ENCODE results near the gene MYORG. TPM values are rescaled to one million over a fixed set of nuclear protein-coding genes. Genes with fewer than 3 reads are reported as not detected.

Gene MYORG
- total and polyA plus RNA-seq, 10 of the 15 experiments (the other 5 are each of a cell fraction or from before 2014, with no cell fraction given) = 0.05 to 0.36 (median 0.10) TPM; not detected in 1

DNA sequence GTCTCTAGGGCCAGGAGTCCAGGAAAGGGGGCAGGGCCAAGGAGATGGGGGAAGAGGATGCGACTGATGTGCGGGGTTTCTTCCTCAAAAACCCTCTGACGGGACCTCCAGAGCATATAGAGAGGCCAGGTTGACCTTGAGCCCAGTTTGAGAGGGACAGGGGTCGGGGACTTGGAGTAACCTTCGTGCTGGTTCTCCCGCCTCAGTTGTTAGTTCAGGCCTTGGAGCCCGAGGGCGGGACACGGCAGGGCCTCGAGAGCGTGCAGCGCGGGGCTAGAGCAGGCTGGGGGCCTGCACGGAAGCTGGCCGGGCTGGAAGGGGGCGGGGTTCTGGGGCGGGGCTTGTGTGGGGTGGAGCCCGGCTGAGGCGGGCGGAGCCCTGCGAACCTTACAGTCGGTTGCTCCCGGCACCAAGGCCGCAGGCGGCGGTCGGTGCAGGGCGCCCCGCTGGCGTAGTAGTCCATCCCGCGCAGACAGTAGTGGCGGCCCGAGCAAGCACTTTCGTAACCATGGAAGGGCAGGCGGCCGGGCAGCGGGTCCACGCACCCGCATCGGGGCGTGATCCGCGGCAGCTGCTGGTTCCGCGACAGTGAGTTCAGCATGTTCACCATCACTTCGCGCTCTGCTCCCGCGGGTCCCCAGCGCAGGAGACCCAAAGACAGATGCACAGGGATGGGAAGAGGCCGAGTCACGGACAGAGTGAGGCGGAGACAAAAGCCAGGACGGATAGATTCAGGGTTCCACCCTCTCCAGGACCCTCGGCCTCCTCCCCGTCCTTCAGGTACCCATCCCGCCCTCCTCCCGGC, 4.0 kb upstream of the MYORG start (continued):
- TF ChIP-seq SP1 (IDR thresholded peaks at IDR 0.05; ENCODE audit: low read depth, low read length) (no peak), FOXM1 (IDR thresholded peaks at IDR 0.05; ENCODE audit: low read depth, low read length) (no peak), MEF2B (IDR thresholded peaks at IDR 0.05; ENCODE audit: partially characterized antibody, poor library complexity, severe bottlenecking) (no peak), BACH1 (IDR thresholded peaks at IDR 0.05; ENCODE audit: borderline replicate concordance) (no peak), CREB1 (IDR thresholded peaks at IDR 0.05; ENCODE audit: low read depth) (no peak), IRF4 (IDR thresholded peaks at IDR 0.05; ENCODE audit: low read depth, low read length) (no peak), ATF7 (IDR thresholded peaks at IDR 0.05; ENCODE audit: low read depth) (no peak), RCOR1 (conservative IDR thresholded peaks at IDR 0.05; ENCODE audit: low read depth, low read length) (no peak)
- TF ChIP-seq, protein P1, sequence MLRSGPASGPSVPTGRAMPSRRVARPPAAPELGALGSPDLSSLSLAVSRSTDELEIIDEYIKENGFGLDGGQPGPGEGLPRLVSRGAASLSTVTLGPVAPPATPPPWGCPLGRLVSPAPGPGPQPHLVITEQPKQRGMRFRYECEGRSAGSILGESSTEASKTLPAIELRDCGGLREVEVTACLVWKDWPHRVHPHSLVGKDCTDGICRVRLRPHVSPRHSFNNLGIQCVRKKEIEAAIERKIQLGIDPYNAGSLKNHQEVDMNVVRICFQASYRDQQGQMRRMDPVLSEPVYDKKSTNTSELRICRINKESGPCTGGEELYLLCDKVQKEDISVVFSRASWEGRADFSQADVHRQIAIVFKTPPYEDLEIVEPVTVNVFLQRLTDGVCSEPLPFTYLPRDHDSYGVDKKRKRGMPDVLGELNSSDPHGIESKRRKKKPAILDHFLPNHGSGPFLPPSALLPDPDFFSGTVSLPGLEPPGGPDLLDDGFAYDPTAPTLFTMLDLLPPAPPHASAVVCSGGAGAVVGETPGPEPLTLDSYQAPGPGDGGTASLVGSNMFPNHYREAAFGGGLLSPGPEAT (IDR thresholded peaks at IDR 0.05; ENCODE audit: low read depth) = no peak
- TF ChIP-seq, protein P2, sequence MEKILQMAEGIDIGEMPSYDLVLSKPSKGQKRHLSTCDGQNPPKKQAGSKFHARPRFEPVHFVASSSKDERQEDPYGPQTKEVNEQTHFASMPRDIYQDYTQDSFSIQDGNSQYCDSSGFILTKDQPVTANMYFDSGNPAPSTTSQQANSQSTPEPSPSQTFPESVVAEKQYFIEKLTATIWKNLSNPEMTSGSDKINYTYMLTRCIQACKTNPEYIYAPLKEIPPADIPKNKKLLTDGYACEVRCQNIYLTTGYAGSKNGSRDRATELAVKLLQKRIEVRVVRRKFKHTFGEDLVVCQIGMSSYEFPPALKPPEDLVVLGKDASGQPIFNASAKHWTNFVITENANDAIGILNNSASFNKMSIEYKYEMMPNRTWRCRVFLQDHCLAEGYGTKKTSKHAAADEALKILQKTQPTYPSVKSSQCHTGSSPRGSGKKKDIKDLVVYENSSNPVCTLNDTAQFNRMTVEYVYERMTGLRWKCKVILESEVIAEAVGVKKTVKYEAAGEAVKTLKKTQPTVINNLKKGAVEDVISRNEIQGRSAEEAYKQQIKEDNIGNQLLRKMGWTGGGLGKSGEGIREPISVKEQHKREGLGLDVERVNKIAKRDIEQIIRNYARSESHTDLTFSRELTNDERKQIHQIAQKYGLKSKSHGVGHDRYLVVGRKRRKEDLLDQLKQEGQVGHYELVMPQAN (conservative IDR thresholded peaks at IDR 0.05) = no peak

All from GM12878 (cell line).